H1 (cell line): ENCODE measurements around the gene OGFOD1.

ENCODE experiments used
- PHF8 ChIP-seq: fragments of 200-600 bp; sonication (generic); conservative IDR thresholded peaks from 2 replicates; pipeline ENCODE4 v1.7.1; 2012; ENCODE audit warnings: low read depth, mild to moderate bottlenecking, inconsistent platforms, low read length, moderate library complexity
- SIN3A ChIP-seq, 2 experiments: IDR thresholded peaks in 1 of 2; conservative IDR thresholded peaks in 1 of 2; 2 replicates each; pipeline ENCODE4 v1.6.1; 2011 to 2012; ENCODE audit warnings: low read length in 2 of 2, improper control_type of control experiment in 1 of 2, low read depth in 1 of 2, mild to moderate bottlenecking in 1 of 2
- SP2 ChIP-seq: IDR thresholded peaks from 2 replicates; pipeline ENCODE4 v1.6.1; 2012; ENCODE audit warnings: mild to moderate bottlenecking, low read length, inconsistent platforms
- TF ChIP-seq, protein P1 (sequence below), 3 experiments: IDR thresholded peaks; 1 replicate in 2 of 3; 2 replicates in 1 of 3; pipeline versions ENCODE4 v1.5.1 to v1.6.1; 2011; ENCODE audit warnings: low read length in 3 of 3, mild to moderate bottlenecking in 3 of 3, inconsistent platforms in 2 of 3, low read depth in 1 of 3, moderate library complexity in 1 of 3; ENCODE audit not compliant: insufficient read depth in 1 of 3; ENCODE audit errors: control extremely low read depth in 1 of 3

DNA sequence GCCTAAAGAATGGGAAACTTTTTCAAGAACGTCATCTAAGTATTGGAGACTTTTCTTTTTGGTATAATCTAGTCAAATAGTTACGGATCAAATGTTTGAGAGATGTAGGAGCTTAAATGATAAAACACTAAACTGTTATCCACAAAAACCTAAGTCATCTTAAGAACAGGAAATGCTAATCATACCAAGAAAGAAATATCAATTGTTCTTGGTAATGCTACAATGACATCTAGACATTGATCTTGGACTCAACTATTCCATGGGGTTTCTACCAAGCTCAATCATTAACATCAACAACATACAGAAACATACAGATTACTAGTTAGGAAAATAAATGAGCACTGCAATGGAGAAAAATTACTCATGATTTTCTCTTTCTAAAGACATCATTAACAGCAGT lies 4.1 kb upstream of the OGFOD1 start:
- TF ChIP-seq PHF8 (no peak), SIN3A (conservative IDR thresholded peaks at IDR 0.05 in 1 of 2, IDR thresholded peaks at IDR 0.05 in 1 of 2; ENCODE audit: low read depth in 1 of 2, low read length in 2 of 2) (no peak), SP2 (no peak)
- TF ChIP-seq, protein P1, sequence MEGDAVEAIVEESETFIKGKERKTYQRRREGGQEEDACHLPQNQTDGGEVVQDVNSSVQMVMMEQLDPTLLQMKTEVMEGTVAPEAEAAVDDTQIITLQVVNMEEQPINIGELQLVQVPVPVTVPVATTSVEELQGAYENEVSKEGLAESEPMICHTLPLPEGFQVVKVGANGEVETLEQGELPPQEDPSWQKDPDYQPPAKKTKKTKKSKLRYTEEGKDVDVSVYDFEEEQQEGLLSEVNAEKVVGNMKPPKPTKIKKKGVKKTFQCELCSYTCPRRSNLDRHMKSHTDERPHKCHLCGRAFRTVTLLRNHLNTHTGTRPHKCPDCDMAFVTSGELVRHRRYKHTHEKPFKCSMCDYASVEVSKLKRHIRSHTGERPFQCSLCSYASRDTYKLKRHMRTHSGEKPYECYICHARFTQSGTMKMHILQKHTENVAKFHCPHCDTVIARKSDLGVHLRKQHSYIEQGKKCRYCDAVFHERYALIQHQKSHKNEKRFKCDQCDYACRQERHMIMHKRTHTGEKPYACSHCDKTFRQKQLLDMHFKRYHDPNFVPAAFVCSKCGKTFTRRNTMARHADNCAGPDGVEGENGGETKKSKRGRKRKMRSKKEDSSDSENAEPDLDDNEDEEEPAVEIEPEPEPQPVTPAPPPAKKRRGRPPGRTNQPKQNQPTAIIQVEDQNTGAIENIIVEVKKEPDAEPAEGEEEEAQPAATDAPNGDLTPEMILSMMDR (IDR thresholded peaks at IDR 0.05; ENCODE audit: control extremely low read depth in 1 of 3, insufficient read depth in 1 of 3, low read depth in 1 of 3, low read length in 3 of 3): no peak
